ENCODE measurements around the gene ITPA. TPM values are rescaled to one million over a fixed set of nuclear protein-coding genes. Genes with fewer than 3 reads are reported as not detected.

ITPA gene
- total and polyA plus RNA-seq, 2 of the 13 experiments (the other 11 are each of a cell fraction or from before 2014, with no cell fraction given) = 60.1 to 103 TPM

GRCh38 chr20:3237958-3238615, 28.8 kb downstream of the ITPA start (continued):
- TF ChIP-seq KIAA2018 (CRISPR knock-in tag; IDR thresholded peaks at IDR 0.05; ENCODE audit: borderline replicate concordance) (no peak), SAFB2 (CRISPR knock-in tag; IDR thresholded peaks at IDR 0.05; ENCODE audit: borderline replicate concordance, low read depth) (no peak), NR2C2 (CRISPR knock-in tag; IDR thresholded peaks at IDR 0.05; ENCODE audit: borderline replicate concordance) (no peak), MTA1 (CRISPR knock-in tag; IDR thresholded peaks at IDR 0.05; ENCODE audit: borderline replicate concordance) (no peak), FOSL1 (CRISPR knock-in tag; IDR thresholded peaks at IDR 0.05; ENCODE audit: borderline replicate concordance) (no peak), ZNF17 (CRISPR knock-in tag; IDR thresholded peaks at IDR 0.05) (no peak; the same call in 1 of the 2 replicates), ZNF235 (CRISPR knock-in tag; IDR thresholded peaks at IDR 0.05; ENCODE audit: borderline replicate concordance) (no peak), CEBPZ (IDR thresholded peaks at IDR 0.05; ENCODE audit: low read length) (no peak), NFRKB (IDR thresholded peaks at IDR 0.05) (no peak), ZMYM2 (CRISPR knock-in tag; IDR thresholded peaks at IDR 0.05) (no peak), CC2D1A (CRISPR knock-in tag; IDR thresholded peaks at IDR 0.05) (no peak), ZNF180 (CRISPR knock-in tag; IDR thresholded peaks at IDR 0.05; ENCODE audit: borderline replicate concordance, low read depth) (no peak), ZNF572 (CRISPR knock-in tag; IDR thresholded peaks at IDR 0.05) (no peak; the same call in 1 of the 2 replicates)
- TF ChIP-seq, protein P1, sequence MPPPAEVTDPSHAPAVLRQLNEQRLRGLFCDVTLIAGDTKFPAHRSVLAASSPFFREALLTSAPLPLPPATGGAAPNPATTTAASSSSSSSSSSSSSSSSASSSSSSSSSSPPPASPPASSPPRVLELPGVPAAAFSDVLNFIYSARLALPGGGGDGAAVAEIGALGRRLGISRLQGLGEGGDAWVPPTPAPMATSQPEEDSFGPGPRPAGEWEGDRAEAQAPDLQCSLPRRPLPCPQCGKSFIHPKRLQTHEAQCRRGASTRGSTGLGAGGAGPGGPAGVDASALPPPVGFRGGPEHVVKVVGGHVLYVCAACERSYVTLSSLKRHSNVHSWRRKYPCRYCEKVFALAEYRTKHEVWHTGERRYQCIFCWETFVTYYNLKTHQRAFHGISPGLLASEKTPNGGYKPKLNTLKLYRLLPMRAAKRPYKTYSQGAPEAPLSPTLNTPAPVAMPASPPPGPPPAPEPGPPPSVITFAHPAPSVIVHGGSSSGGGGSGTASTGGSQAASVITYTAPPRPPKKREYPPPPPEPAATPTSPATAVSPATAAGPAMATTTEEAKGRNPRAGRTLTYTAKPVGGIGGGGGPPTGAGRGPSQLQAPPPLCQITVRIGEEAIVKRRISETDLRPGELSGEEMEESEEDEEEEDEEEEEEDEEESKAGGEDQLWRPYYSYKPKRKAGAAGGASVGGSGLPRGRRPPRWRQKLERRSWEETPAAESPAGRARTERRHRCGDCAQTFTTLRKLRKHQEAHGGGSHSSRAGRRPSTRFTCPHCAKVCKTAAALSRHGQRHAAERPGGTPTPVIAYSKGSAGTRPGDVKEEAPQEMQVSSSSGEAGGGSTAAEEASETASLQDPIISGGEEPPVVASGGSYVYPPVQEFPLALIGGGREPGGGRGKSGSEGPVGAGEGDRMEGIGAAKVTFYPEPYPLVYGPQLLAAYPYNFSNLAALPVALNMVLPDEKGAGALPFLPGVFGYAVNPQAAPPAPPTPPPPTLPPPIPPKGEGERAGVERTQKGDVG (CRISPR knock-in tag; IDR thresholded peaks at IDR 0.05; ENCODE audit: borderline replicate concordance) = 0 out of 2 replicates have a peak, but pooled peaks have one; percentile 20

Data from HepG2 (cell line).